Smooth muscle cell (in vitro differentiated cells): ENCODE data around the gene SLX9. TPM values are rescaled to one million over a fixed set of nuclear protein-coding genes. Genes with fewer than 3 reads are reported as not detected.

ENCODE experiments used
- DNase-seq: peaks from one replicate; lab custom pipeline; 2025; ENCODE audit not compliant: unreplicated experiment; lab: John Stamatoyannopoulos, UW
- H2AFZ ChIP-seq: fragments of 200-600 bp; sonication (generic); 2 replicates; pipeline ENCODE4 v1.6.0; 2016; ENCODE audit warnings: antibody characterized with exemption, low read depth, mild to moderate bottlenecking
- H3F3A ChIP-seq: fragments of 200-600 bp; sonication (generic); 2 replicates; pipeline ENCODE4 v1.6.0; 2017; ENCODE audit warnings: antibody characterized with exemption, low read depth
- H3K27ac ChIP-seq: fragments of 200-600 bp; sonication (generic); 2 replicates; pipeline ENCODE4 v1.5.1; 2016; ENCODE audit warnings: low read depth, mild to moderate bottlenecking
- H3K27me3 ChIP-seq: fragments of 200-600 bp; sonication (generic); 2 replicates; pipeline ENCODE4 v1.6.1; 2016; ENCODE audit warnings: low read depth, mild to moderate bottlenecking
- H3K36me3 ChIP-seq: fragments of 200-600 bp; sonication (generic); 2 replicates; pipeline ENCODE4 v1.5.1; 2016; ENCODE audit warnings: low read depth
- H3K4me1 ChIP-seq: fragments of 200-600 bp; sonication (generic); 2 replicates; pipeline ENCODE4 v1.5.1; 2016; ENCODE audit warnings: low read depth
- H3K4me2 ChIP-seq: fragments of 200-600 bp; sonication (generic); 2 replicates; pipeline ENCODE4 v1.6.0; 2016; ENCODE audit warnings: mild to moderate bottlenecking
- H3K4me3 ChIP-seq: fragments of 200-600 bp; sonication (generic); 2 replicates; pipeline ENCODE4 v1.5.1; 2016; ENCODE audit warnings: mild to moderate bottlenecking
- H3K79me2 ChIP-seq: fragments of 200-600 bp; sonication (generic); 2 replicates; pipeline ENCODE4 v1.6.0; 2016; ENCODE audit warnings: low read depth, mild to moderate bottlenecking
- H3K9ac ChIP-seq: fragments of 200-600 bp; sonication (generic); 2 replicates; pipeline ENCODE4 v1.6.0; 2016; ENCODE audit warnings: low read depth
- H3K9me3 ChIP-seq: fragments of 200-600 bp; sonication (generic); replicated peaks from 2 replicates; pipeline ENCODE4 v1.5.1; 2016; ENCODE audit warnings: low read depth
- H4K20me1 ChIP-seq: fragments of 200-600 bp; sonication (generic); 2 replicates; pipeline ENCODE4 v1.6.0; 2016; ENCODE audit warnings: low read depth
- WGBS: methylation state at CpG from one replicate; pipeline ENCODE4 v1.1.7; 2016; ENCODE audit warnings: low lambda C conversion rate; 5-methylcytosine and 5-hydroxymethylcytosine counted together
- polyA plus RNA-seq: library from polyadenylated mRNA; unstranded; fragments of >200 nt; fragmentation: Nextera tagmentation; extraction: Ambion mirVana; gene quantifications from 2 replicates; pipeline ENCODE4 v1.2.1, GENCODE V29; 2016
- total RNA-seq: library from RNA; depleted of rRNA; stranded (reverse); fragments of >200 nt; gene quantifications from 2 replicates; pipeline ENCODE4 v1.2.3, GENCODE V29; 2014
- TF ChIP-seq, protein P1 (sequence below): fragments of 200-600 bp; sonication (generic); IDR thresholded peaks from 2 replicates; pipeline ENCODE4 v1.5.1; 2017; ENCODE audit warnings: borderline replicate concordance, mild to moderate bottlenecking, antibody characterized with exemption; ENCODE audit not compliant: insufficient read depth, poor library complexity, severe bottlenecking

Gene SLX9
- total and polyA plus RNA-seq, 2 experiments from 2014 or later = 13.9 to 26.6 TPM

DNA sequence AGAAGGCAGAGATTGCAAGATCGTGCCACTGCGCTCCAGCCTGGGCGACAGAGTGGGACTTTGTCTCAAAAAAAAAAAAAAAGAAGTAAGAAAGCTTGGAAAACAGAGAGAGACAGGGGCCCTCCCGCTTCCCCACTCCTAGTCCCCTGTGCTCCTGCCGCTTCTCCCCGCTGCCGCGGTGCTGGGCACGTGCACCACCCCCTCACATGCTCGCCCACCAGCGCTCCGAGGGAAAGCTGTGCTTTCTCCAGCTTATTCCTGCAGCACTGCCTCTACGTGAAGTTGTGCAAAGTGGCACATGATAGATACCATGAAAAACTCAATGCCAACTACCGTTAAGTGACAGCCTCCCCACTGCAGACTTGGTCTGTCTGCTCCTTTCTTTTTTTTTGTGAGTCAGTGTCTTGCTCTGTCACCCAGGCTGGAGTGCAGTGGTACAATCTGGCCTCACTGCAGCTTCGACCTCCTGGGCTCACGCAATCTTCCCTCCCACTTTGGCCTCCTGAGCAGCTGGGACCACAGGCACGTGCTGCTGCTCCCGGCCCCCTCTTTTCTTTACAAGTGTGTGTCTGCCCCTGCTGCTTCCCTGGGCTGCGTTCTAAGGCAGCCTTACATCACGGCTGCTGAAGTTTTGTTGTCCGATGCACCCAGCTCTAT, 15.4 kb downstream of the SLX9 start:
- peaks cover 16% of the 10 kb centered on the region for H3K4me1 ChIP-seq
- H3K9ac ChIP-seq = no peak overlapping the region
- H3K9me3 ChIP-seq = no peaks in the 10 kb centered on the region
- peaks cover 33% of the 10 kb centered on the region for H3K79me2 ChIP-seq
- no peaks in the 10 kb centered on the region for H3F3A ChIP-seq
- 63% methylated on average over 18 of the region's 21 CpGs for WGBS
- H2AFZ ChIP-seq = no peak overlapping the region
- H3K27me3 ChIP-seq = no peaks in the 10 kb centered on the region
- no peak for DNase-seq
- no peak overlapping the region for H3K4me3 ChIP-seq
- peak overlapping the region; percentile 27 for H3K27ac ChIP-seq
- H3K4me2 ChIP-seq = peak overlapping the region; percentile 56
- no peaks in the 10 kb centered on the region for H3K36me3 ChIP-seq
- TF ChIP-seq, protein P1, sequence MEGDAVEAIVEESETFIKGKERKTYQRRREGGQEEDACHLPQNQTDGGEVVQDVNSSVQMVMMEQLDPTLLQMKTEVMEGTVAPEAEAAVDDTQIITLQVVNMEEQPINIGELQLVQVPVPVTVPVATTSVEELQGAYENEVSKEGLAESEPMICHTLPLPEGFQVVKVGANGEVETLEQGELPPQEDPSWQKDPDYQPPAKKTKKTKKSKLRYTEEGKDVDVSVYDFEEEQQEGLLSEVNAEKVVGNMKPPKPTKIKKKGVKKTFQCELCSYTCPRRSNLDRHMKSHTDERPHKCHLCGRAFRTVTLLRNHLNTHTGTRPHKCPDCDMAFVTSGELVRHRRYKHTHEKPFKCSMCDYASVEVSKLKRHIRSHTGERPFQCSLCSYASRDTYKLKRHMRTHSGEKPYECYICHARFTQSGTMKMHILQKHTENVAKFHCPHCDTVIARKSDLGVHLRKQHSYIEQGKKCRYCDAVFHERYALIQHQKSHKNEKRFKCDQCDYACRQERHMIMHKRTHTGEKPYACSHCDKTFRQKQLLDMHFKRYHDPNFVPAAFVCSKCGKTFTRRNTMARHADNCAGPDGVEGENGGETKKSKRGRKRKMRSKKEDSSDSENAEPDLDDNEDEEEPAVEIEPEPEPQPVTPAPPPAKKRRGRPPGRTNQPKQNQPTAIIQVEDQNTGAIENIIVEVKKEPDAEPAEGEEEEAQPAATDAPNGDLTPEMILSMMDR = no peak
- H4K20me1 ChIP-seq = peaks cover 64% of the 10 kb centered on the region

DNA sequence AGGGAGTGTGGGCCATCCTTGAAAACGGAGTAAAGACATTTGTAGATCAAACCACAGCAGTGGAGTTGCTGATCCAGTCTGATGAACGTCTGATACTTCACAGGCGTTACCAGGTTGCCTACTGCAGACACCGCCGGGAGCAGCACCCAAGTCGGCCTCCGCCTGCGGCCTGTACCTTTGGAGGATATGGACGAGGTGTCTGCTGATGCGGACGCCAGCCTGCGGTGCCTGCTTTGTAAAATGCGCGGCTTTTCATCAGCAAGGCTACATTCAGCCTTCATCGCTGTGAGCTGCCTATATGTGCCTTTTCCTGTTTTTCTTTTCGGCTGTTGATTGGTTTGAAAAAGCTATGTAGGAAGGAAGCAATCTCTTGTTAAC, 16.0 kb downstream of the SLX9 start:
- H3K4me3 ChIP-seq = no peak overlapping the region
- H4K20me1 ChIP-seq = peaks cover 62% of the 10 kb centered on the region
- peak overlapping the region; percentile 56 for H3K4me2 ChIP-seq

DNA sequence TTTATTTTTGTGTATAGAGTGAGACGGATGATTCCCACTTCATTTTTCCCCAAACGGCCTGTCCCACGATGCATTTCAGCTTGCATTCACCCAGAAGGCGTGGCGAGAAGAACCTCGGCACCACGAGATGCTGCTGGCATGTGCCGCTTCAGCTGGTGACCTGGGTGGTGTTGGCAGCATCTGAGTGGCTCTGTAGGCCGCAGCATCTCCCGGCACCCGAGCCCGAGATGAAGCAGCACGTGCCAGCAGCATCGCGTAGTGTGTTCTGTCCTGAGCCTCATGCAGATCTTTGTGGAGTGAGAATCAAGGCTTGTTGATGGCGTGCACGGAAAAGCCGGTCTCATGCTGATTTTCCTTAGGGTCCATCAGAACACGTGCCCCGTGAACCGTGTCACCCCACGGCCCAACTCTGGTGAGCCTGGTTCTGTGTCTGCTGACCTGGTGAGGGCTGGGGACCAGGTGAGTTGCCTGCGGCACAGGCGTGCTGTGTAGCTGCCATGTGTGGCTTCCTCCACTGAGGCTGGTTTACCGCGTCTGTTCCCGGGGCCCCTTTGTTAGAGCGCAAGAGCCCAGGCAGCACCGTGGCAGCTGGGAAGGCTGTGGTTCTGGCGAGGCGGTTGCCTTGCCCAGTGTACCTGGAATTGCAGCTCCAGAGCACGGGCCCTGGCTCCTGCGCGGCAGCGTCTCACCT, 16.7 kb downstream of the SLX9 start:
- no peak overlapping the region for H3K9ac ChIP-seq
- H3K36me3 ChIP-seq = no peaks in the 10 kb centered on the region
- 96% methylated on average over 35 of the region's 35 CpGs for WGBS
- DNase-seq = no peak
- peaks cover 16% of the 10 kb centered on the region for H3K4me1 ChIP-seq
- TF ChIP-seq, protein P1 = no peak
- no peak overlapping the region for H2AFZ ChIP-seq
- no peaks in the 10 kb centered on the region for H3K27me3 ChIP-seq
- H3K79me2 ChIP-seq = peaks cover 35% of the 10 kb centered on the region
- H3K27ac ChIP-seq = no peak overlapping the region
- no peaks in the 10 kb centered on the region for H3F3A ChIP-seq
- no peak overlapping the region for H3K4me3 ChIP-seq
- peaks cover 62% of the 10 kb centered on the region for H4K20me1 ChIP-seq
- H3K9me3 ChIP-seq = no peaks in the 10 kb centered on the region
- H3K4me2 ChIP-seq = no peak overlapping the region

More for the DNA sequence above, 16.0 kb downstream of the SLX9 start:
- Histone ChIP-seq H3K27ac (peak overlapping the region; percentile 27), H3K27me3 (no peaks in the 10 kb centered on the region), H3K4me1 (peaks cover 16% of the 10 kb centered on the region), H3F3A (no peaks in the 10 kb centered on the region), H3K9me3 (no peaks in the 10 kb centered on the region), H3K79me2 (peaks cover 29% of the 10 kb centered on the region), H3K36me3 (no peaks in the 10 kb centered on the region), H3K9ac (no peak overlapping the region), H2AFZ (no peak overlapping the region)
- DNase-seq = no peak
- TF ChIP-seq, protein P1 = no peak
- WGBS = 90% methylated on average over 16 of the region's 16 CpGs
